ENCODE results near the gene OSM. TPM values are rescaled to one million over a fixed set of nuclear protein-coding genes. Genes with fewer than 3 reads are reported as not detected.

Gene OSM
- total RNA-seq, 5 donors from 2014 or later (not counting 1 experiment from before 2014, with no cell fraction given): 5.9 to 16.5 (median 7.4) TPM

- Mint-ChIP-seq H3K27ac (no peak overlapping the region), H3K4me1 (peaks cover 40 to 60% (median 53%) of the 10 kb centered on the region in 3 donors), H3K4me3 (no peak overlapping the region)
Measured at GRCh38 chr22:30279046-30279788, 12.6 kb upstream of the OSM start.

GRCh38 chr22:30277547-30278344, 11.1 kb upstream of the OSM start:
- no peak overlapping the region for H3K4me3 ChIP-seq (ENCODE audit: control insufficient read depth in 1 of 2, extremely low read depth in 1 of 2, low read length in 1 of 2)
- H3K27me3 ChIP-seq (replicated peaks in 1 of 2; ENCODE audit: control insufficient read depth in 2 of 2, extremely low read depth in 1 of 2, insufficient read depth in 2 of 2, low read length in 1 of 2): peaks cover 0 to 19% of the 10 kb centered on the region in 2 experiments
- no peak overlapping the region for H3K27ac ChIP-seq (ENCODE audit: low read length)
- no peak overlapping the region for H3K27ac Mint-ChIP-seq
- WGBS (ENCODE audit: insufficient coverage): 86% methylated on average over 13 of the region's 14 CpGs
- no peak for ATAC-seq (replicated peaks in 1 of 4)
- no peaks in the 10 kb centered on the region for H3K9me3 Mint-ChIP-seq
- no peak for DNase-seq
- ChIA-PET CTCF (interaction anchor here in 1 of 2 donors (0.7 kb wide), 1 partner anchor 1331 kb away, joined by 6 read pairs; no protein-coding TSS in a partner anchor), POLR2A (interaction anchor here in 1 of 2 donors (0.7 kb wide), 1 partner anchor 105 kb away, joined by 4 read pairs; no protein-coding TSS in a partner anchor)
- no peaks in the 10 kb centered on the region for H3K36me3 ChIP-seq (ENCODE audit: control insufficient read depth in 2 of 2, extremely low read depth in 1 of 2, insufficient read depth in 1 of 2, low read length in 1 of 2)
- peaks cover 2 to 29% of the 10 kb centered on the region in 2 experiments for H3K4me1 ChIP-seq (ENCODE audit: control insufficient read depth in 1 of 2, extremely low read depth in 1 of 2, insufficient read depth in 2 of 2, low read length in 2 of 2)
- H3K36me3 Mint-ChIP-seq: no peaks in the 10 kb centered on the region
- no peaks in the 10 kb centered on the region for H3K27me3 Mint-ChIP-seq
- H3K4me3 Mint-ChIP-seq: no peak overlapping the region
- no peaks in the 10 kb centered on the region for H3K9me3 ChIP-seq
- peaks cover 37 to 62% (median 54%) of the 10 kb centered on the region in 3 donors for H3K4me1 Mint-ChIP-seq

More at GRCh38 chr22:30279046-30279788, 12.6 kb upstream of the OSM start:
- no peaks in the 10 kb centered on the region for H3K9me3 ChIP-seq
- peaks cover 2 to 38% of the 10 kb centered on the region in 2 experiments for H3K4me1 ChIP-seq (ENCODE audit: control insufficient read depth in 1 of 2, extremely low read depth in 1 of 2, insufficient read depth in 2 of 2, low read length in 2 of 2)
- POLR2A ChIA-PET: no interaction called here
- CTCF ChIA-PET: interaction anchor here (0.6 to 1.5 kb wide), 3 partner anchors 106 to 208 kb away, joined by 4 to 9 read pairs (median 5); no protein-coding TSS in a partner anchor
- peaks cover under 1% of the 10 kb centered on the region for H3K36me3 Mint-ChIP-seq
- peaks cover 0 to 22% of the 10 kb centered on the region in 2 experiments for H3K27me3 ChIP-seq (replicated peaks in 1 of 2; ENCODE audit: control insufficient read depth in 2 of 2, extremely low read depth in 1 of 2, insufficient read depth in 2 of 2, low read length in 1 of 2)
- ATAC-seq (replicated peaks in 1 of 4): no peak
- no peaks in the 10 kb centered on the region for H3K27me3 Mint-ChIP-seq
- 66% methylated on average over 13 of the region's 16 CpGs for WGBS (ENCODE audit: insufficient coverage)
- H3K27ac ChIP-seq (ENCODE audit: low read length): no peak overlapping the region
- H3K4me3 ChIP-seq (ENCODE audit: control insufficient read depth in 1 of 2, extremely low read depth in 1 of 2, low read length in 1 of 2): no peak overlapping the region
- no peaks in the 10 kb centered on the region for H3K36me3 ChIP-seq (ENCODE audit: control insufficient read depth in 2 of 2, extremely low read depth in 1 of 2, insufficient read depth in 1 of 2, low read length in 1 of 2)
- H3K9me3 Mint-ChIP-seq: no peaks in the 10 kb centered on the region
- DNase-seq: peak in 1 of 35 experiments; percentile 24

GRCh38 chr22:30276039-30276438, 9.4 kb upstream of the OSM start:
- no peaks in the 10 kb centered on the region for H3K36me3 ChIP-seq (ENCODE audit: control insufficient read depth in 2 of 2, extremely low read depth in 1 of 2, insufficient read depth in 1 of 2, low read length in 1 of 2)
- Mint-ChIP-seq H3K4me3 (peak overlapping the region; percentile 53 to 82 (median 56)), H3K9me3 (no peaks in the 10 kb centered on the region), H3K27me3 (no peaks in the 10 kb centered on the region), H3K4me1 (peaks cover 31 to 55% (median 50%) of the 10 kb centered on the region in 3 donors), H3K36me3 (no peaks in the 10 kb centered on the region), H3K27ac (peak overlapping the region; percentile 52 to 75)
- no peaks in the 10 kb centered on the region for H3K9me3 ChIP-seq
- DNase-seq (no peak), ATAC-seq (replicated peaks in 1 of 4) (peak; percentile 34 to 63 (median 49))
- no peak overlapping the region for H3K27ac ChIP-seq (ENCODE audit: low read length)
- H3K4me3 ChIP-seq (ENCODE audit: control insufficient read depth in 1 of 2, extremely low read depth in 1 of 2, low read length in 1 of 2): peak overlapping the region in 1 of 2 donors; percentile 21
- peaks cover 0 to 20% of the 10 kb centered on the region in 2 experiments for H3K4me1 ChIP-seq (ENCODE audit: control insufficient read depth in 1 of 2, extremely low read depth in 1 of 2, insufficient read depth in 2 of 2, low read length in 2 of 2)
- CTCF ChIA-PET: no interaction called here
- 18% methylated on average over 6 of the region's 8 CpGs for WGBS (ENCODE audit: insufficient coverage)
- peaks cover 0 to 18% of the 10 kb centered on the region in 2 experiments for H3K27me3 ChIP-seq (replicated peaks in 1 of 2; ENCODE audit: control insufficient read depth in 2 of 2, extremely low read depth in 1 of 2, insufficient read depth in 2 of 2, low read length in 1 of 2)
- POLR2A ChIA-PET: no interaction called here

DNA sequence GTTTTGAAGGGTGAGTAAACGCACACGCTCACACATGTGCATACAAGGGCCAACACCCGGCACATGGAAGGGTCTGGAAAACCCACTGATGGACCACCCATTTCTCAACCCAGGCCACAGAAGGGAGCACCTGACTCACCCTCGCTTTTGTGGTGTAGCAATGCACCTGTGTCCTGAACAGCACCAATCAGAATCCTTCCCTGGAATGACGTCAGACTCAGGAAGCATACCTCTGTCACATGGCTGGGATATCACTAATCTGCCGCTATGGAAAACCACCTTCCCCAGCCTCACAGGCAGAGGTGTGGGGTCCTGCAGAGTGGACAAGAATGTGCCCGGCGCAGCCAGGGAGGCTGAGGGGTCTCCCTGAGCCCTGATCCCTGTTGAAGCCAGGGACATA, 9.0 kb upstream of the OSM start:
- peak overlapping the region in 1 of 2 donors; percentile 21 for H3K4me3 ChIP-seq (ENCODE audit: control insufficient read depth in 1 of 2, extremely low read depth in 1 of 2, low read length in 1 of 2)
- ATAC-seq (replicated peaks in 1 of 4): peak; percentile 64 to 87 (median 69)
- DNase-seq: peak in 2 of 35 experiments; percentile 45 to 61

DNA sequence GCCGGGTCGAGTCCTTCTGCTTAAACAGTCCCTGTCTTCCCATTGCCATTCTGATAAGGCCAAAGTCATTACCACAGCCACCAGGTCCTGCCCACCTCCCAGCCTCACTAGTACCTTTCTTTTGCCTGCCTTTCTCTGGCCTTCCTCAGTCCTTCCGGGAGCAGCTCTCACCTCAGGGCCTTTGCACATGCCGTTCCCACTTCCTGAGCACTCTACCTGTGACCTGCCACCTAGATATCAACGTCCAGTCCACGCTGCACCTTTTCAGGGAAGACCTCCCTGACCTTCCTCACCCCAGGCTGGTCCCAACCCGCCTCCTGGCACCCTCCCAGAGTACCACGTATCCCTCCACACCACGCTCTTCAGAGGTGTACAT, 7.8 kb upstream of the OSM start:
- H3K27ac Mint-ChIP-seq: peak overlapping the region in 1 of 2 donors; percentile 17
- WGBS (ENCODE audit: insufficient coverage): 86% methylated on average over 6 of the region's 9 CpGs
- no peak overlapping the region for H3K4me3 ChIP-seq (ENCODE audit: control insufficient read depth in 1 of 2, extremely low read depth in 1 of 2, low read length in 1 of 2)
- peaks cover 4% of the 10 kb centered on the region for H3K36me3 Mint-ChIP-seq
- H3K4me1 Mint-ChIP-seq: peaks cover 27 to 54% (median 45%) of the 10 kb centered on the region in 3 donors
- peaks cover 0 to 17% of the 10 kb centered on the region in 2 experiments for H3K4me1 ChIP-seq (ENCODE audit: control insufficient read depth in 1 of 2, extremely low read depth in 1 of 2, insufficient read depth in 2 of 2, low read length in 2 of 2)
- no peak for DNase-seq
- H3K9me3 ChIP-seq: no peaks in the 10 kb centered on the region
- no peaks in the 10 kb centered on the region for H3K9me3 Mint-ChIP-seq
- H3K27me3 Mint-ChIP-seq: no peaks in the 10 kb centered on the region
- no peak for ATAC-seq (replicated peaks in 1 of 4)
- peaks cover 0 to 8% of the 10 kb centered on the region in 2 donors for H3K36me3 ChIP-seq (ENCODE audit: control insufficient read depth in 2 of 2, extremely low read depth in 1 of 2, insufficient read depth in 1 of 2, low read length in 1 of 2)
- CTCF ChIA-PET: no interaction called here
- POLR2A ChIA-PET: interaction anchor here in 1 of 2 donors (0.7 kb wide), 1 partner anchor 964 kb away, joined by 5 read pairs; no protein-coding TSS in a partner anchor
- H3K27me3 ChIP-seq (replicated peaks in 1 of 2; ENCODE audit: control insufficient read depth in 2 of 2, extremely low read depth in 1 of 2, insufficient read depth in 2 of 2, low read length in 1 of 2): peaks cover 0 to 18% of the 10 kb centered on the region in 2 experiments
- no peak overlapping the region for H3K4me3 Mint-ChIP-seq
- H3K27ac ChIP-seq (ENCODE audit: low read length): no peak overlapping the region

More for the DNA sequence above, 9.0 kb upstream of the OSM start:
- peak overlapping the region; percentile 53 to 82 (median 56) for H3K4me3 Mint-ChIP-seq
- Histone ChIP-seq H3K36me3 (ENCODE audit: control insufficient read depth in 2 of 2, extremely low read depth in 1 of 2, insufficient read depth in 1 of 2, low read length in 1 of 2) (peaks cover 0 to 3% of the 10 kb centered on the region in 2 donors), H3K27ac (ENCODE audit: low read length) (no peak overlapping the region), H3K4me1 (ENCODE audit: control insufficient read depth in 1 of 2, extremely low read depth in 1 of 2, insufficient read depth in 2 of 2, low read length in 2 of 2) (peaks cover 0 to 20% of the 10 kb centered on the region in 2 experiments), H3K27me3 (replicated peaks in 1 of 2; ENCODE audit: control insufficient read depth in 2 of 2, extremely low read depth in 1 of 2, insufficient read depth in 2 of 2, low read length in 1 of 2) (peaks cover 0 to 18% of the 10 kb centered on the region in 2 experiments), H3K9me3 (no peaks in the 10 kb centered on the region)
- ChIA-PET POLR2A (no interaction called here), CTCF (no interaction called here)
- H3K36me3 Mint-ChIP-seq: peaks cover 1% of the 10 kb centered on the region
- peaks cover 31 to 58% (median 50%) of the 10 kb centered on the region in 3 donors for H3K4me1 Mint-ChIP-seq
- H3K27me3 Mint-ChIP-seq: no peaks in the 10 kb centered on the region
- WGBS (ENCODE audit: insufficient coverage): 63% methylated on average over 6 of the region's 8 CpGs
- H3K9me3 Mint-ChIP-seq: no peaks in the 10 kb centered on the region
- H3K27ac Mint-ChIP-seq: peak overlapping the region; percentile 52 to 75
